A673 (cell line): ENCODE results near the gene SUN5.

Experiments
- EZH2 ChIP-seq: fragments of 200-600 bp; sonication (generic); IDR thresholded peaks from 2 replicates; pipeline ENCODE4 v1.6.1; 2017; ENCODE audit warnings: borderline replicate concordance, low read depth, mild to moderate bottlenecking, mixed read lengths, antibody characterized with exemption, low read length; ENCODE audit not compliant: poor library complexity, severe bottlenecking
- TF ChIP-seq, protein P1 (sequence below): fragments of 300-800, 200-600 bp; sonication (generic); conservative IDR thresholded peaks from 2 replicates; pipeline ENCODE4 v1.5.1; 2017; ENCODE audit warnings: low read depth, mild to moderate bottlenecking, antibody characterized with exemption, low read length, moderate library complexity, mixed read lengths

GRCh38 chr20:32988008-32988407 is 16.2 kb downstream of the SUN5 start:
- TF ChIP-seq, protein P1, sequence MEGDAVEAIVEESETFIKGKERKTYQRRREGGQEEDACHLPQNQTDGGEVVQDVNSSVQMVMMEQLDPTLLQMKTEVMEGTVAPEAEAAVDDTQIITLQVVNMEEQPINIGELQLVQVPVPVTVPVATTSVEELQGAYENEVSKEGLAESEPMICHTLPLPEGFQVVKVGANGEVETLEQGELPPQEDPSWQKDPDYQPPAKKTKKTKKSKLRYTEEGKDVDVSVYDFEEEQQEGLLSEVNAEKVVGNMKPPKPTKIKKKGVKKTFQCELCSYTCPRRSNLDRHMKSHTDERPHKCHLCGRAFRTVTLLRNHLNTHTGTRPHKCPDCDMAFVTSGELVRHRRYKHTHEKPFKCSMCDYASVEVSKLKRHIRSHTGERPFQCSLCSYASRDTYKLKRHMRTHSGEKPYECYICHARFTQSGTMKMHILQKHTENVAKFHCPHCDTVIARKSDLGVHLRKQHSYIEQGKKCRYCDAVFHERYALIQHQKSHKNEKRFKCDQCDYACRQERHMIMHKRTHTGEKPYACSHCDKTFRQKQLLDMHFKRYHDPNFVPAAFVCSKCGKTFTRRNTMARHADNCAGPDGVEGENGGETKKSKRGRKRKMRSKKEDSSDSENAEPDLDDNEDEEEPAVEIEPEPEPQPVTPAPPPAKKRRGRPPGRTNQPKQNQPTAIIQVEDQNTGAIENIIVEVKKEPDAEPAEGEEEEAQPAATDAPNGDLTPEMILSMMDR: no peak
- no peak for TF ChIP-seq EZH2
